Neural cell (in vitro differentiated cells): ENCODE measurements around the gene PTPRT. TPM values are rescaled to one million over a fixed set of nuclear protein-coding genes. Genes with fewer than 3 reads are reported as not detected.

ENCODE experiments used
- H2AFZ ChIP-seq: fragments of 200-600, 300-800 bp; sonication (generic), shearing (Covaris generic); 2 replicates; pipeline ENCODE4 v1.6.0; 2014; ENCODE audit warnings: low read depth, mild to moderate bottlenecking, antibody characterized with exemption, low read length, moderate library complexity
- H3F3A ChIP-seq: fragments of 200-600 bp; shearing (Covaris generic); 2 replicates; pipeline ENCODE4 v1.6.1; 2016; ENCODE audit warnings: mild to moderate bottlenecking, moderate library complexity, mixed read lengths, antibody characterized with exemption, low read length; ENCODE audit not compliant: insufficient read depth, poor library complexity, severe bottlenecking
- H3K27ac ChIP-seq: fragments of 200-600, 300-800 bp; sonication (generic), shearing (Covaris generic); 2 replicates; pipeline ENCODE4 v1.5.1; 2014; ENCODE audit warnings: mild to moderate bottlenecking, low read length, moderate library complexity
- H3K27me3 ChIP-seq: fragments of 300-800, 200-600 bp; sonication (generic), shearing (Covaris generic); 2 replicates; pipeline ENCODE4 v1.6.0; 2014; ENCODE audit warnings: mild to moderate bottlenecking, low read depth, low read length, moderate library complexity; ENCODE audit not compliant: insufficient read depth
- H3K36me3 ChIP-seq: fragments of 300-800, 200-600 bp; sonication (generic), shearing (Covaris generic); 2 replicates; pipeline ENCODE4 v1.5.1; 2014; ENCODE audit warnings: mild to moderate bottlenecking, antibody characterized with exemption, low read length, moderate library complexity; ENCODE audit not compliant: insufficient read depth
- H3K4me2 ChIP-seq: fragments of 300-800, 200-600 bp; sonication (generic), shearing (Covaris generic); 2 replicates; pipeline ENCODE4 v1.6.0; 2014; ENCODE audit warnings: mild to moderate bottlenecking, low read length
- H3K4me3 ChIP-seq: fragments of 300-800, 200-600 bp; sonication (generic), shearing (Covaris generic); 2 replicates; pipeline ENCODE4 v1.5.1; 2014; ENCODE audit warnings: mild to moderate bottlenecking, low read length, moderate library complexity
- H3K79me2 ChIP-seq: fragments of 200-600 bp; shearing (Covaris generic); replicated peaks from 2 replicates; pipeline ENCODE4 v1.6.0; 2014; ENCODE audit warnings: mild to moderate bottlenecking, low read length, moderate library complexity; ENCODE audit not compliant: insufficient read depth
- H3K9ac ChIP-seq: fragments of 300-800, 200-600 bp; sonication (generic), shearing (Covaris generic); 2 replicates; pipeline ENCODE4 v1.6.1; 2016; ENCODE audit warnings: mild to moderate bottlenecking, low read length, mixed read lengths
- H3K9me2 ChIP-seq: fragments of 200-600 bp; shearing (Covaris generic); 2 replicates; pipeline ENCODE4 v1.6.1; 2016; ENCODE audit warnings: mild to moderate bottlenecking, low read length, mixed read lengths; ENCODE audit not compliant: insufficient read depth
- H3K9me3 ChIP-seq: fragments of 200-600, 300-800 bp; sonication (generic), shearing (Covaris generic); 2 replicates; pipeline ENCODE4 v1.6.1; 2016; ENCODE audit warnings: mild to moderate bottlenecking, mixed run types, low read length, moderate library complexity, mixed read lengths
- H4K20me1 ChIP-seq: fragments of 200-600 bp; shearing (Covaris generic); 2 replicates; pipeline ENCODE4 v1.6.1; 2016; ENCODE audit warnings: mild to moderate bottlenecking, mixed run types; ENCODE audit not compliant: insufficient read depth
- EP300 ChIP-seq: fragments of 450-650 bp; conservative IDR thresholded peaks from 2 replicates; pipeline ENCODE4 v1.6.1; 2014; ENCODE audit warnings: antibody characterized with exemption, mild to moderate bottlenecking, moderate library complexity; ENCODE audit not compliant: poor library complexity, severe bottlenecking
- EZH2 ChIP-seq: fragments of 200-600, 300-800 bp; shearing (Covaris generic), sonication (generic); IDR thresholded peaks from 2 replicates; pipeline ENCODE4 v1.6.1; 2014; ENCODE audit warnings: antibody characterized with exemption, low read length, borderline replicate concordance, mild to moderate bottlenecking; ENCODE audit not compliant: insufficient read depth, poor library complexity, severe bottlenecking
- MXI1 ChIP-seq: fragments of 450-650 bp; conservative IDR thresholded peaks from 2 replicates; pipeline ENCODE4 v1.6.1; 2014; ENCODE audit warnings: antibody characterized with exemption, mild to moderate bottlenecking; ENCODE audit not compliant: poor library complexity, severe bottlenecking
- POLR2AphosphoS5 ChIP-seq: IDR thresholded peaks from 2 replicates; pipeline ENCODE4 v1.6.1; 2012
- RAD21 ChIP-seq: fragments of 450-650 bp; conservative IDR thresholded peaks from 2 replicates; pipeline ENCODE4 v1.6.1; 2014; ENCODE audit warnings: antibody characterized with exemption, mild to moderate bottlenecking, moderate library complexity
- SMC3 ChIP-seq: fragments of 450-650 bp; conservative IDR thresholded peaks from 2 replicates; pipeline ENCODE4 v1.6.1; 2014; ENCODE audit warnings: antibody characterized with exemption, mild to moderate bottlenecking, moderate library complexity; ENCODE audit not compliant: poor library complexity
- TAF1 ChIP-seq: IDR thresholded peaks from 2 replicates; pipeline ENCODE4 v1.6.1; 2012; ENCODE audit warnings: low read depth
- polyA plus RNA-seq: library from polyadenylated mRNA; depleted of rRNA; stranded (reverse); fragments of >200 nt; gene quantifications from 2 replicates; pipeline ENCODE4 v1.2.3, GENCODE V29; 2014
- TF ChIP-seq, protein P1 (sequence below): IDR thresholded peaks from 2 replicates; pipeline ENCODE4 v1.6.1; 2012; ENCODE audit warnings: borderline replicate concordance
- TF ChIP-seq, protein P2 (sequence below): fragments of 450-650 bp; IDR thresholded peaks from 2 replicates; pipeline ENCODE4 v1.5.1; 2014; ENCODE audit warnings: antibody characterized with exemption, mild to moderate bottlenecking, moderate library complexity; ENCODE audit not compliant: poor library complexity, severe bottlenecking

The PTPRT gene
- polyA plus RNA-seq, 1 donor from 2014 or later: 9.2 TPM

DNA sequence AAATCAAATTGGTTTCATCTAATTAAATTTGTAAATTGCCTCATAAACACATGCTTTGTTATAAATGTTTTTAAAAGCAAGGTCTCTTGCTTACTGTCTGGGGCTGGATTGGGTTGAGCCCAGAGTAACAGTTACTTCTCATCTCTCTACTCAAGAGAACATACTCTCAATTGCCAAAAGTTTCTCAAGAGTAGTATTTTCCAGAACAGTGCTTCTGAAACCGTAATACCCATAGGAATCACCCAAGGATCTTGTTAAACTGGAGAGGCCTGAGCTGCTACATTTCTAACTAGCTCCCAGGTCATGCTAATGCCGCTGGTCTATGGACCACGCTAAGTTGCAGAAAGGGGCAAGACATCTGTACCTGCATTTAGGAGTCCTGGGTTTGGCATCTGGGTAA, 744.9 kb downstream of the PTPRT start:
- Histone ChIP-seq H3K27ac (no peak overlapping the region), H3F3A (no peaks in the 10 kb centered on the region), H3K36me3 (no peaks in the 10 kb centered on the region), H4K20me1 (no peaks in the 10 kb centered on the region), H3K79me2 (no peaks in the 10 kb centered on the region), H3K9me2 (no peaks in the 10 kb centered on the region), H3K9ac (no peak overlapping the region), H3K4me2 (no peak overlapping the region), H2AFZ (no peak overlapping the region), H3K9me3 (no peaks in the 10 kb centered on the region), H3K4me3 (no peak overlapping the region), H3K27me3 (no peaks in the 10 kb centered on the region)
- TF ChIP-seq EP300 (no peak), EZH2 (no peak), SMC3 (no peak), MXI1 (no peak), TAF1 (no peak)

DNA sequence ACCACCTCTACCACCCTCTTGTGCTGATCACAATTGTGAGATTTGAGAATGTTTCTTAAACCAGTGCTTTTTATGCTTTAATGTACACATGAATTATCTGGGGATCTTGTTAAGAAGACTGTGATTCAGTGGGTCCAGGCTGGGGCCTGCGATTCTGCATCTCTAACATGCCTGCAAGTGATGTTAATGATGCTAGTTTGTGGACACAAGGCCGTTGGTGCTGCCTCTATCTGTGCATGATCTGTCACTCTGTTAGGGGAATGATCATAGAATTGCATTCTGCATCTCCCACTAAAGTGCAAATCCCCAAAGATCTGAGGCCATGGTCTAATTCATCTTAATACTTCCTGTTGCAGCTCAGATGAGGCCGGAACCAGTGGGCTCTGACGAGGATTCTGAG, 746.5 kb downstream of the PTPRT start:
- TF ChIP-seq RAD21 (no peak), POLR2AphosphoS5 (no peak), TAF1 (no peak), EP300 (no peak), MXI1 (no peak), SMC3 (no peak), EZH2 (no peak)
- TF ChIP-seq, protein P1, sequence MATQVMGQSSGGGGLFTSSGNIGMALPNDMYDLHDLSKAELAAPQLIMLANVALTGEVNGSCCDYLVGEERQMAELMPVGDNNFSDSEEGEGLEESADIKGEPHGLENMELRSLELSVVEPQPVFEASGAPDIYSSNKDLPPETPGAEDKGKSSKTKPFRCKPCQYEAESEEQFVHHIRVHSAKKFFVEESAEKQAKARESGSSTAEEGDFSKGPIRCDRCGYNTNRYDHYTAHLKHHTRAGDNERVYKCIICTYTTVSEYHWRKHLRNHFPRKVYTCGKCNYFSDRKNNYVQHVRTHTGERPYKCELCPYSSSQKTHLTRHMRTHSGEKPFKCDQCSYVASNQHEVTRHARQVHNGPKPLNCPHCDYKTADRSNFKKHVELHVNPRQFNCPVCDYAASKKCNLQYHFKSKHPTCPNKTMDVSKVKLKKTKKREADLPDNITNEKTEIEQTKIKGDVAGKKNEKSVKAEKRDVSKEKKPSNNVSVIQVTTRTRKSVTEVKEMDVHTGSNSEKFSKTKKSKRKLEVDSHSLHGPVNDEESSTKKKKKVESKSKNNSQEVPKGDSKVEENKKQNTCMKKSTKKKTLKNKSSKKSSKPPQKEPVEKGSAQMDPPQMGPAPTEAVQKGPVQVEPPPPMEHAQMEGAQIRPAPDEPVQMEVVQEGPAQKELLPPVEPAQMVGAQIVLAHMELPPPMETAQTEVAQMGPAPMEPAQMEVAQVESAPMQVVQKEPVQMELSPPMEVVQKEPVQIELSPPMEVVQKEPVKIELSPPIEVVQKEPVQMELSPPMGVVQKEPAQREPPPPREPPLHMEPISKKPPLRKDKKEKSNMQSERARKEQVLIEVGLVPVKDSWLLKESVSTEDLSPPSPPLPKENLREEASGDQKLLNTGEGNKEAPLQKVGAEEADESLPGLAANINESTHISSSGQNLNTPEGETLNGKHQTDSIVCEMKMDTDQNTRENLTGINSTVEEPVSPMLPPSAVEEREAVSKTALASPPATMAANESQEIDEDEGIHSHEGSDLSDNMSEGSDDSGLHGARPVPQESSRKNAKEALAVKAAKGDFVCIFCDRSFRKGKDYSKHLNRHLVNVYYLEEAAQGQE: no peak
- no peak overlapping the region for H3K4me3 ChIP-seq
- H3K9me3 ChIP-seq: no peaks in the 10 kb centered on the region
- no peaks in the 10 kb centered on the region for H3K36me3 ChIP-seq
- no peak overlapping the region for H3K4me2 ChIP-seq
- H3K27ac ChIP-seq: no peak overlapping the region
- no peak overlapping the region for H2AFZ ChIP-seq
- H3K9ac ChIP-seq: no peak overlapping the region
- no peaks in the 10 kb centered on the region for H3K79me2 ChIP-seq
- no peaks in the 10 kb centered on the region for H3K27me3 ChIP-seq
- no peaks in the 10 kb centered on the region for H4K20me1 ChIP-seq
- H3K9me2 ChIP-seq: no peaks in the 10 kb centered on the region
- no peaks in the 10 kb centered on the region for H3F3A ChIP-seq

DNA sequence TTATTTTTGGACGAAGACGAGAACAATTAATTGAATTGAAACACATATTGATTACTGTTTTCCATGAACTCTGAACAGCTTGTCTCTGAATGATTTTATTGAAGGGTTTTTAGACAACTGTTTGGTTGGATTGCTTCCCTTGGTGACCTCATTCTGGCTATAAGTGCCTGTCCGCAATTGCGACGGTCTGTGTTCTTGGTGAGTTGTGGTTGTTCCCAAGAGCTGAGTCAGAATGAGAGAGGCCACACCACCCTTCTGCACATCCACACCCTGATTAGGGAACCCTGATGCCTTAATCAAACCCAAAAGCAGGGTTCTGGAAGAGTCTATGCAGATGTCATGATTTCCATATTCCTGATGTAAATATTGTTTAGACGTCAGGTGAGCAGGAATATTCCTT, 747.0 kb downstream of the PTPRT start:
- Histone ChIP-seq H2AFZ (no peak overlapping the region), H3K4me2 (no peak overlapping the region), H3K27ac (no peak overlapping the region), H3K9me2 (no peaks in the 10 kb centered on the region), H3K4me3 (no peak overlapping the region), H4K20me1 (no peaks in the 10 kb centered on the region), H3K9ac (no peak overlapping the region), H3K36me3 (no peaks in the 10 kb centered on the region), H3K79me2 (no peaks in the 10 kb centered on the region), H3F3A (no peaks in the 10 kb centered on the region), H3K27me3 (no peaks in the 10 kb centered on the region), H3K9me3 (no peaks in the 10 kb centered on the region)
- TF ChIP-seq, protein P2, sequence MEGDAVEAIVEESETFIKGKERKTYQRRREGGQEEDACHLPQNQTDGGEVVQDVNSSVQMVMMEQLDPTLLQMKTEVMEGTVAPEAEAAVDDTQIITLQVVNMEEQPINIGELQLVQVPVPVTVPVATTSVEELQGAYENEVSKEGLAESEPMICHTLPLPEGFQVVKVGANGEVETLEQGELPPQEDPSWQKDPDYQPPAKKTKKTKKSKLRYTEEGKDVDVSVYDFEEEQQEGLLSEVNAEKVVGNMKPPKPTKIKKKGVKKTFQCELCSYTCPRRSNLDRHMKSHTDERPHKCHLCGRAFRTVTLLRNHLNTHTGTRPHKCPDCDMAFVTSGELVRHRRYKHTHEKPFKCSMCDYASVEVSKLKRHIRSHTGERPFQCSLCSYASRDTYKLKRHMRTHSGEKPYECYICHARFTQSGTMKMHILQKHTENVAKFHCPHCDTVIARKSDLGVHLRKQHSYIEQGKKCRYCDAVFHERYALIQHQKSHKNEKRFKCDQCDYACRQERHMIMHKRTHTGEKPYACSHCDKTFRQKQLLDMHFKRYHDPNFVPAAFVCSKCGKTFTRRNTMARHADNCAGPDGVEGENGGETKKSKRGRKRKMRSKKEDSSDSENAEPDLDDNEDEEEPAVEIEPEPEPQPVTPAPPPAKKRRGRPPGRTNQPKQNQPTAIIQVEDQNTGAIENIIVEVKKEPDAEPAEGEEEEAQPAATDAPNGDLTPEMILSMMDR: no peak
- TF ChIP-seq TAF1: no peak
- TF ChIP-seq RAD21: no peak
- no peak for TF ChIP-seq MXI1
- TF ChIP-seq POLR2AphosphoS5: no peak
- TF ChIP-seq, protein P1: no peak
- no peak for TF ChIP-seq EP300
- TF ChIP-seq SMC3: no peak
- TF ChIP-seq EZH2: no peak
